ENCODE results near the gene AMIGO1. TPM values are rescaled to one million over a fixed set of nuclear protein-coding genes. Genes with fewer than 3 reads are reported as not detected.

Gene AMIGO1
- total RNA-seq, 2 donors from 2014 or later = 11.0 to 15.1 TPM

DNA sequence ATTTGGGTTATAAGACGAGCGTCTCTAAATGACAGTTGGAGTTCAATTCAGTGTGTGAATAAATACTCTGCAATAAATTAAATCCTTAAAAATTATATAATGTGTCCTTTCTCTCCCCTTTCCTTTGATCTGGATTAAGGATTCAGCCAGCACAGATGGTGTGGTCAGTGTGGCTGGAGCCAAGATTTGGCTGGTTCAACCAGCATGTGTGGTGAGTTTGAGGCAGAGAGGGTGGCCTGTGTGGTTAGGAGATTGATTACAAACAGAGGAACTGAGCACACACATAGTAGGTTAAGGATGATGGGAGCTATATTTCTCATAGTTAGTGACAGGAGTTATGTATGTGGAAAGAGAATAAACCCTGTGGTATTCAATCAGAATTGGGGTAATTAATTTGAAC, 14.2 kb upstream of the AMIGO1 start:
- no peaks in the 10 kb centered on the region for H3K27me3 ChIP-seq
- no peak for DNase-seq (ENCODE audit: low spot score)
- H3K27ac ChIP-seq = no peak overlapping the region
- no peaks in the 10 kb centered on the region for H3K36me3 ChIP-seq
- H3K9me3 ChIP-seq = no peaks in the 10 kb centered on the region
- H3K4me1 ChIP-seq = no peaks in the 10 kb centered on the region
- no peak overlapping the region for H3K4me3 ChIP-seq
- TF ChIP-seq CTCF (IDR thresholded peaks at IDR 0.05) = no peak

- H3K36me3 ChIP-seq = no peaks in the 10 kb centered on the region
- H3K4me3 ChIP-seq = no peak overlapping the region
- H3K9me3 ChIP-seq = no peaks in the 10 kb centered on the region
- no peak overlapping the region for H3K27ac ChIP-seq
- no peaks in the 10 kb centered on the region for H3K4me1 ChIP-seq
- no peak for TF ChIP-seq CTCF (IDR thresholded peaks at IDR 0.05)
- DNase-seq (ENCODE audit: low spot score) = no peak
- H3K27me3 ChIP-seq = no peaks in the 10 kb centered on the region
Observed at GRCh38 chr1:109522026-109522425, 12.5 kb upstream of the AMIGO1 start.

DNA sequence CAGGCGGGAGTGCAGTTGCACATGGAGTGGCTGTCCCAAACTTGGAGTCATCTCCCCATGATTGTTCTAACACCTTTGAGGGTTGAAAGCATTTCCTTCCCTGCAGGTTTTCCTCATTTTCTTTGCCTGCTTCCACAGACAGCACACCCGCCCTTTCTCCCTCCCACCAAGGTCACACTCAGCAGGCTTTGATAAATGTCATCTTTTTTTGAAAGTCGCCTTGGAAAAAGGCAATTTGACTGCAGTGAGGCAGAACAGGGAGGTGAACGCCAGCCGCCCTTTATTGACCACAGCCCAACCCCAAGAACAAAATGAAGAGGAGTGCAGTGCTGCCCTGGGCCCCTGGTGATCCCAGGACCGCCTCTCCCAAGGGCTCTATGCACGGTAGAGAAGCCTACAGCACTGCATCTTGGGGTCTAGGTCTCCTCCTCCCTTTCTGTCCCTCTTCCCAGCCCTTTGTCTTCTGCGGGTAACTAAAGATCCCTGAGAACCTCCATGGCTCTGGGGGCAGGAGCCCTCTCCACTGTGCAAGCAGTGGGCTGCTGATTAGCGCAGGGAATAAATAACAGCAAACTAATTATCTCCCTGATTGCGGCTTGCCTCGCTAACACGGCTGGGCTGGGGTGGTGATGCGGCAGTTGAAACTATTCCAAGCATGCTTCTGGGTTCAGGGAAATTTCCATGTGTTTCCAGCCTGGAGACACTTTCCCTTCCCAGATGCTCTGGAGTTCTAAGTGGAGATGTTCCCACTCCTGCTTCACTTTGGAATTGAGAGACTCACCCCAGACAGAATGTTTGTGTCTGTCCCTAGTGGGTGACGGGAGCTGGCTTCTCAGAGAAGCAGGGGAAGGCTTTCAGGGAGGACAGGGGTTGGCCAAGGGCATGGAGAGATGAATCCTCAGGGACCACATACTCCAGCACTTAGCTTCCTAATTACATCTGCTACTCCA, 11.8 kb upstream of the AMIGO1 start:
- Histone ChIP-seq H3K36me3 (no peaks in the 10 kb centered on the region), H3K27ac (no peak overlapping the region), H3K9me3 (no peaks in the 10 kb centered on the region), H3K27me3 (no peaks in the 10 kb centered on the region), H3K4me3 (no peak overlapping the region), H3K4me1 (no peaks in the 10 kb centered on the region)
- no peak for TF ChIP-seq CTCF (IDR thresholded peaks at IDR 0.05)
- DNase-seq (ENCODE audit: low spot score) = no peak

GRCh38 chr1:109517337-109517736, 7.8 kb upstream of the AMIGO1 start:
- no peaks in the 10 kb centered on the region for H3K4me1 ChIP-seq
- H3K27me3 ChIP-seq = no peaks in the 10 kb centered on the region
- no peak for DNase-seq (ENCODE audit: low spot score)
- no peak overlapping the region for H3K4me3 ChIP-seq
- no peak for TF ChIP-seq CTCF (IDR thresholded peaks at IDR 0.05)
- H3K27ac ChIP-seq = no peak overlapping the region
- no peaks in the 10 kb centered on the region for H3K9me3 ChIP-seq
- no peaks in the 10 kb centered on the region for H3K36me3 ChIP-seq

- no peak overlapping the region for H3K27ac ChIP-seq
- no peaks in the 10 kb centered on the region for H3K4me1 ChIP-seq
- no peak overlapping the region for H3K4me3 ChIP-seq
- H3K27me3 ChIP-seq = no peaks in the 10 kb centered on the region
- H3K36me3 ChIP-seq = no peaks in the 10 kb centered on the region
- H3K9me3 ChIP-seq = no peaks in the 10 kb centered on the region
- DNase-seq (ENCODE audit: low spot score) = no peak
- no peak for TF ChIP-seq CTCF (IDR thresholded peaks at IDR 0.05)
Observed at GRCh38 chr1:109516872-109517271, 7.3 kb upstream of the AMIGO1 start.
